ENCODE measurements around the gene SLC35B4.

GRCh38 chr7:134355004-134355525 lies 38.3 kb upstream of the SLC35B4 start:
- TF ChIP-seq CTCF (IDR thresholded peaks at IDR 0.05) = no peak
- TF ChIP-seq POLR2A (IDR thresholded peaks at IDR 0.05) = no peak

All from uterus (tissue), 2 donors.